Peyer's patch (tissue), 4 donors: ENCODE measurements around the gene STYXL2. TPM values are rescaled to one million over a fixed set of nuclear protein-coding genes. Genes with fewer than 3 reads are reported as not detected.

Experiments
- DNase-seq, 3 donors: peaks; one replicate each; pipeline ENCODE4 v3.0.0-alpha.2; 2017 to 2019
- H3K27ac ChIP-seq, 4 donors: fragments of 200-600 bp; sonication (generic); one replicate each; pipeline ENCODE4 v1.5.1; 2016 to 2019
- H3K27me3 ChIP-seq, 2 donors: fragments of 200-600 bp; sonication (generic); one replicate each; pipeline ENCODE4 v1.5.1; 2019
- H3K36me3 ChIP-seq, 3 donors: fragments of 200-600 bp; sonication (generic); one replicate each; pipeline ENCODE4 v1.5.1; 2016 to 2019
- H3K4me1 ChIP-seq, 4 donors: fragments of 200-600 bp; sonication (generic); one replicate each; pipeline ENCODE4 v1.5.1; 2016 to 2019
- H3K4me3 ChIP-seq, 4 donors: fragments of 200-600 bp; sonication (generic); 1 replicate in 3 of 4; 2 replicates in 1 of 4; pipeline ENCODE4 v1.5.1; 2016 to 2019; ENCODE audit warnings: mild to moderate bottlenecking in 1 of 4
- H3K9me3 ChIP-seq, 4 donors: fragments of 200-600 bp; sonication (generic); one replicate each; pipeline ENCODE4 v1.5.1; 2016 to 2019; ENCODE audit warnings: mild to moderate bottlenecking in 1 of 4
- CTCF ChIP-seq, 6 experiments: fragments of 450-650 bp in 4 of 6; fragments of 200-600 bp in 2 of 6; sonication (generic) in 1 of 6; IDR thresholded peaks; one replicate each; pipeline ENCODE4 v1.5.1; 2017 to 2019; ENCODE audit warnings: antibody characterized with exemption in 6 of 6, mild to moderate bottlenecking in 3 of 6, moderate library complexity in 1 of 6
- POLR2A ChIP-seq, 2 donors: fragments of 450-650 bp; IDR thresholded peaks; one replicate each; pipeline ENCODE4 v1.5.1; 2017; ENCODE audit warnings: antibody characterized with exemption in 2 of 2, mild to moderate bottlenecking in 2 of 2, moderate library complexity in 2 of 2
- total RNA-seq, 4 donors: library from RNA; depleted of rRNA; stranded (reverse); fragments of >200 nt; gene quantifications; one replicate each; pipeline ENCODE4 v1.1.0, GENCODE V29; 2016

Gene STYXL2
- total RNA-seq = not detected

- no peaks in the 10 kb centered on the region for H3K36me3 ChIP-seq
- TF ChIP-seq POLR2A (IDR thresholded peaks at IDR 0.05) (no peak), CTCF (IDR thresholded peaks at IDR 0.05) (no peak)
- DNase-seq = no peak
- no peak within 1 kb of the TSS for H3K27ac ChIP-seq
- no peak within 1 kb of the TSS for H3K4me3 ChIP-seq
- H3K27me3 ChIP-seq = no peaks in the 10 kb centered on the region
- H3K9me3 ChIP-seq = no peaks in the 10 kb centered on the region
- H3K4me1 ChIP-seq = peaks cover 0 to 6% (median 0%) of the 10 kb centered on the region in 4 donors
Measured at GRCh38 chr1:167093846-167094516, at the start of gene STYXL2. TSS of gene STYXL2 (plus strand) at chr1:167094075. CDS start at chr1:167094850, 775 bp downstream.

- no peak for TF ChIP-seq POLR2A (IDR thresholded peaks at IDR 0.05)
- TF ChIP-seq CTCF (IDR thresholded peaks at IDR 0.05) = no peak
- Histone ChIP-seq H3K27me3 (no peaks in the 10 kb centered on the region), H3K36me3 (peaks cover 0 to 48% (median 0%) of the 10 kb centered on the region in 3 donors), H3K9me3 (no peaks in the 10 kb centered on the region), H3K4me3 (no peak overlapping the region), H3K4me1 (no peaks in the 10 kb centered on the region), H3K27ac (no peak overlapping the region)
- DNase-seq = no peak
Measured at GRCh38 chr1:167051907-167052306, 42.0 kb upstream of the STYXL2 start.

GRCh38 chr1:167052389-167052788 lies 41.5 kb upstream of the STYXL2 start:
- no peaks in the 10 kb centered on the region for H3K27me3 ChIP-seq
- TF ChIP-seq POLR2A (IDR thresholded peaks at IDR 0.05) (no peak), CTCF (IDR thresholded peaks at IDR 0.05) (peak in 3 of 6 experiments; percentile 9 to 22 (median 15))
- H3K4me1 ChIP-seq = no peaks in the 10 kb centered on the region
- no peaks in the 10 kb centered on the region for H3K9me3 ChIP-seq
- no peak overlapping the region for H3K4me3 ChIP-seq
- H3K27ac ChIP-seq = no peak overlapping the region
- no peak for DNase-seq
- peaks cover 0 to 48% (median 0%) of the 10 kb centered on the region in 3 donors for H3K36me3 ChIP-seq

- Histone ChIP-seq H3K36me3 (peaks cover 0 to 48% (median 0%) of the 10 kb centered on the region in 3 donors), H3K4me1 (no peaks in the 10 kb centered on the region), H3K27me3 (no peaks in the 10 kb centered on the region), H3K27ac (no peak overlapping the region), H3K9me3 (no peaks in the 10 kb centered on the region), H3K4me3 (no peak overlapping the region)
- DNase-seq = no peak
- TF ChIP-seq CTCF (IDR thresholded peaks at IDR 0.05) = no peak
- TF ChIP-seq POLR2A (IDR thresholded peaks at IDR 0.05) = no peak
Measured at GRCh38 chr1:167054531-167054930, 39.3 kb upstream of the STYXL2 start.

GRCh38 chr1:167054946-167055630 lies 38.8 kb upstream of the STYXL2 start:
- TF ChIP-seq POLR2A (IDR thresholded peaks at IDR 0.05) = no peak
- TF ChIP-seq CTCF (IDR thresholded peaks at IDR 0.05) = no peak

More at GRCh38 chr1:167054946-167055630, 38.8 kb upstream of the STYXL2 start:
- no peak overlapping the region for H3K4me3 ChIP-seq
- H3K9me3 ChIP-seq = no peaks in the 10 kb centered on the region
- no peaks in the 10 kb centered on the region for H3K4me1 ChIP-seq
- no peak for DNase-seq
- no peaks in the 10 kb centered on the region for H3K27me3 ChIP-seq
- no peak overlapping the region for H3K27ac ChIP-seq
- H3K36me3 ChIP-seq = peaks cover 0 to 48% (median 0%) of the 10 kb centered on the region in 3 donors
